Activated T-helper 1 cell treated with anti-CD3 and anti-CD28 coated beads, Interleukin-12 subunit alpha, Interleukin-12 subunit beta, Interleukin-2, Interleukin-4 antibody, amounts not matched to agents 30 ng/mL and 10 ng/mL and 1 ng/mL, durations not matched to agents 14 hours and 24 hours and 36 hours (primary cell): ENCODE measurements around the gene SLC1A2. TPM values are rescaled to one million over a fixed set of nuclear protein-coding genes. Genes with fewer than 3 reads are reported as not detected.

ENCODE experiments used
- DNase-seq: peaks from one replicate; pipeline ENCODE4 v3.0.0; 2021; ENCODE audit warnings: low spot score
- H3K27ac Mint-ChIP-seq: one replicate; pipeline ENCODE4 v1.8.0; 2021; ENCODE audit warnings: mild to moderate bottlenecking, mixed read lengths
- H3K27me3 Mint-ChIP-seq: one replicate; pipeline ENCODE4 v1.8.0; 2022; ENCODE audit warnings: mild to moderate bottlenecking, moderate library complexity, mixed read lengths; ENCODE audit not compliant: insufficient read depth
- H3K36me3 Mint-ChIP-seq: one replicate; pipeline ENCODE4 v1.8.0; 2021; ENCODE audit warnings: low read depth, mixed read lengths
- H3K4me1 Mint-ChIP-seq: one replicate; pipeline ENCODE4 v1.8.0; 2021; ENCODE audit warnings: low read depth, mixed read lengths
- H3K4me3 Mint-ChIP-seq: one replicate; pipeline ENCODE4 v1.8.0; 2021; ENCODE audit warnings: mild to moderate bottlenecking, moderate library complexity, mixed read lengths
- H3K9me3 Mint-ChIP-seq: one replicate; pipeline ENCODE4 v1.8.0; 2021; ENCODE audit warnings: mixed read lengths
- intact Hi-C: fragments of 100-400 bp; cut with micrococcal nuclease; formaldehyde crosslinking; loops from one replicate; pipeline ENCODE4 v1.15.1; 2024
- total RNA-seq: library from RNA; stranded (reverse); gene quantifications from 2 replicates; pipeline ENCODE4 v1.2.3, GENCODE V29; 2022

The SLC1A2 gene
- total RNA-seq, 1 donor from 2014 or later, result not detected

DNA sequence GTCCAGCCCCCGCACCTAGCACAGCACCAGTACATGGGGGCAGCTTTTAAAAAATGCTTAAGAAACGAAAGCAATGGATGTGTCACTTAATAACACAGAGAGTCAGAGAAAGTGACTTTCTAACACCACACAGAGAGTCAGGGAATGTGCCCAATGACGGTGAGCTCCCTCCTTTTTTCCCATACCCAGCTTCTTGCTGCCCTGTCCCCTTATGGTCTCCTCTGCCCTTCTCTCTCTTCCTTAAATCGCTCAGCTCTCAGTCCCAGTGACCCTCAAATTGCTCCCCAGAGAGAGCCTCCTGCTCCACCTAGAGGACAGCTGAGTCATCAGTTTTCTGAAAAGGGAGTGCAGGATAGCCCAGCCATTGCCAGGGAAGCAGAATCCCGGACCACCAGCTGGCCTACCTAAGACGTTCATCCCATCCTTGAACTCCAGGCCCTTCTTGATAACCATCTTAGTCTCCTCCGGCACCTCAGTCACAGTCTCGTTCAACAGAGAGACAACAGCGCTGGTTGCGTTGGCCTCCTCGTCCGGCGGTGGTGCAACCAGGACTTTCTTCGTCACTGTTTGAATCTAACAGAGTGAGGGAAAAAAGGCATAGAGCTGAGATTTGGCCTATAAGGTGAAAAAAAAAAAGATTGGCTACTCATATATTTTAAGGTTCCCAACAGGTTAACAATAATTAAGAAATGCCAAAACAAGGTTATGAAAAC is 113.5 kb downstream of the SLC1A2 start:
- no peak overlapping the region for H3K27ac Mint-ChIP-seq
- H3K36me3 Mint-ChIP-seq, result no peaks in the 10 kb centered on the region
- no peak for DNase-seq
- H3K9me3 Mint-ChIP-seq, result no peaks in the 10 kb centered on the region
- intact Hi-C loops, result loop anchor here (2.0 to 5.0 kb wide), 3 partner anchors 17 to 69 kb away; no protein-coding TSS in a partner anchor
- H3K27me3 Mint-ChIP-seq, result peaks cover 4% of the 10 kb centered on the region
- H3K4me3 Mint-ChIP-seq, result no peak overlapping the region
- peaks cover 28% of the 10 kb centered on the region for H3K4me1 Mint-ChIP-seq

GRCh38 chr11:35304900-35305460 is 114.4 kb downstream of the SLC1A2 start:
- no peak for DNase-seq
- H3K36me3 Mint-ChIP-seq, result no peaks in the 10 kb centered on the region
- intact Hi-C loops, result loop anchor here (1.0 to 5.0 kb wide), 6 partner anchors 16 to 265 kb away; no protein-coding TSS in a partner anchor
- peaks cover 4% of the 10 kb centered on the region for H3K27me3 Mint-ChIP-seq
- H3K27ac Mint-ChIP-seq, result no peak overlapping the region
- no peaks in the 10 kb centered on the region for H3K9me3 Mint-ChIP-seq
- no peak overlapping the region for H3K4me3 Mint-ChIP-seq
- peaks cover 28% of the 10 kb centered on the region for H3K4me1 Mint-ChIP-seq

DNA sequence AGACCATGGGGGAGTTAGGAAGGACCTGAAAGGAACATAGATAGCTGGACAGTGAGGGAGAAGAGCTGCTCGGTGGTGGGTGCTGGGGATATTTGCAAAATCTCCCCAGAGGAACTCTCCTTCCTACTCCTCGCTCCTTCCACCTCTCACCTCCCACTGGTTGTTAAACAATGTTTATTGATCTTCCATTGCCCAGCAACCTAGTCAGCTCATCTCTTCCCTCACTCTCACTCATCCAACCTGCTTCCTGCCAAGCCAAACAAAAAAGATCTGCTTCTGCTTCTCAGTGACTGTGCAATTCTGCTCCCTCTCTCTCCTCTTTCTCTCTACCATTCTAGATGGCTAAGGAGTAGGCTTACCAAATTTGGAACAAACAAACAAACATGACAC is 115.0 kb downstream of the SLC1A2 start:
- H3K4me3 Mint-ChIP-seq, result no peak overlapping the region
- H3K4me1 Mint-ChIP-seq, result peaks cover 28% of the 10 kb centered on the region
- H3K36me3 Mint-ChIP-seq, result peaks cover 1% of the 10 kb centered on the region
- no peak for DNase-seq
- no peaks in the 10 kb centered on the region for H3K9me3 Mint-ChIP-seq
- intact Hi-C loops, result loop anchor here (1.0 to 2.0 kb wide), 5 partner anchors 16 to 264 kb away; no protein-coding TSS in a partner anchor
- H3K27ac Mint-ChIP-seq, result peak overlapping the region; percentile 42
- H3K27me3 Mint-ChIP-seq, result peaks cover 4% of the 10 kb centered on the region

- Mint-ChIP-seq H3K36me3 (peaks cover 1% of the 10 kb centered on the region), H3K4me1 (peaks cover 28% of the 10 kb centered on the region), H3K27me3 (peaks cover 2% of the 10 kb centered on the region), H3K4me3 (no peak overlapping the region), H3K27ac (peak overlapping the region; percentile 14), H3K9me3 (no peaks in the 10 kb centered on the region)
- intact Hi-C loops, result loop anchor here (1.0 to 2.0 kb wide), 5 partner anchors 15 to 263 kb away; no protein-coding TSS in a partner anchor
- no peak for DNase-seq
These were observed 115.6 kb downstream of the SLC1A2 start for GRCh38 chr11:35303596-35304385.

DNA sequence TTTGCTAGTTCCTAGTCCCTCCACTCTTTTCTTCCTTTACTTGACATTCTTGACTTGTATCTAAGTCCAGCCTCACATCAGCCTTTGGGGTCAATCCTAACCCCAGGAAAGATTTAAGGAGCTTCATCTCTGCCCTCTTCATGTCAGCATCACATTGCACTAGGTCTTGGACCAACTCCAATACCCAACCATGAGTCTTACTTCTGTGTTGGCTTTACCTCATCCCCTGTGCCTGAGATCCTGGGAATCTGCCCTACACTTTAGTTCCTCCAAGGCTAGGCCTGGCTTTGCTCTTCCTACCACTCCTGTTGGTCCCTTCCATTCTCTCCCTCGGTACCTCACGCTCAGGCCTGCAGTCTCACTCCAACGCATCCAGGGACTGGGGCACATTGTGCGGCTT is 117.0 kb downstream of the SLC1A2 start:
- intact Hi-C loops, result no loop called here
- DNase-seq, result no peak
- Mint-ChIP-seq H3K36me3 (peaks cover 1% of the 10 kb centered on the region), H3K9me3 (no peaks in the 10 kb centered on the region), H3K27ac (no peak overlapping the region), H3K4me1 (peaks cover 28% of the 10 kb centered on the region), H3K4me3 (no peak overlapping the region), H3K27me3 (peaks cover 2% of the 10 kb centered on the region)

DNA sequence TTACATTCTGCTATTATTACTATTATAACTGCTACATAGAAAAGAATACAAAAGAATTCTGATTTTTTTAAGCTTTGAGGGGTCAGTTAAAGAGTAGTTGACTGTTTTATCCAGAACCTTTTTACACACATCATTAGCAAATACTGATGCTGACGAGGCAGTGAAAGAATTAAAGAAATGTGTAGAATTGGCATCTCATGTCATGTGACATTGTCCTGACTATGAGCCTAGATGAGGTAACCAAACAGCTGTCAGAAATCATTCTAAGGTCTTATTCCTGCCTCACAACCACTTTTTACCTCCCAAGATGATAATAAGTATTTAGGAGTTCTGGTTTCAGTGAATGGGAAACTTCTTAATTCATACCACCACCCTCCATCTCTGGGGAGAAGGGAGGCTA is 121.0 kb downstream of the SLC1A2 start:
- Mint-ChIP-seq H3K4me3 (no peak overlapping the region), H3K36me3 (peaks cover 4% of the 10 kb centered on the region), H3K27me3 (peaks cover 7% of the 10 kb centered on the region), H3K9me3 (no peaks in the 10 kb centered on the region), H3K4me1 (peaks cover 10% of the 10 kb centered on the region), H3K27ac (no peak overlapping the region)
- no peak for DNase-seq
- intact Hi-C loops, result no loop called here

DNA sequence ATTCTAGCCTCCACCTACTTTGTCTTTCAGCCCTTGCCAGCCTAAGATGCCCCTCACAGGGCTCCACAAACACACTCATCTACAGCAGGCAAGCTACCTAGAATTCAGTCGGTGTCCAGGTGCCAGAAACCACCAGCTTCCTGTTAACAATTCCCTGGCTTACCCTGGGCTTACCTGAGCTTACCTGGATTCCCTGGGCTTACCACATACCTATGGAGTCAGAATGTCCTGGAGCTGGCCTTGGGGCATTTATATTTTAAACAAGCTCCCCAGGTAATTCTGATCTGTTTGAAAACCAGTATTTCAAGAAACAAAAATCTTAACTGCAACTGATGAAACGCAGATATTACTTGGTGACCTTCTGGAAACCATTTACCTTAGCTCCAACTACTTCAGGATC is 123.6 kb downstream of the SLC1A2 start:
- H3K9me3 Mint-ChIP-seq, result no peaks in the 10 kb centered on the region
- intact Hi-C loops, result no loop called here
- H3K4me3 Mint-ChIP-seq, result no peak overlapping the region
- peaks cover 10% of the 10 kb centered on the region for H3K27me3 Mint-ChIP-seq
- no peak for DNase-seq
- peaks cover 4% of the 10 kb centered on the region for H3K36me3 Mint-ChIP-seq
- H3K27ac Mint-ChIP-seq, result no peak overlapping the region
- H3K4me1 Mint-ChIP-seq, result peaks cover 32% of the 10 kb centered on the region

GRCh38 chr11:35293699-35294098 is 125.7 kb downstream of the SLC1A2 start:
- peaks cover 10% of the 10 kb centered on the region for H3K27me3 Mint-ChIP-seq
- peaks cover 2% of the 10 kb centered on the region for H3K36me3 Mint-ChIP-seq
- H3K27ac Mint-ChIP-seq, result no peak overlapping the region
- no peaks in the 10 kb centered on the region for H3K9me3 Mint-ChIP-seq
- H3K4me1 Mint-ChIP-seq, result peaks cover 46% of the 10 kb centered on the region
- no peak for DNase-seq
- H3K4me3 Mint-ChIP-seq, result no peak overlapping the region
- intact Hi-C loops, result loop anchor here (5.0 kb wide), 3 partner anchors 49 to 286 kb away; no protein-coding TSS in a partner anchor

GRCh38 chr11:35293035-35293434 is 126.3 kb downstream of the SLC1A2 start:
- Mint-ChIP-seq H3K4me3 (peak overlapping the region; percentile 41), H3K27me3 (peaks cover 10% of the 10 kb centered on the region), H3K36me3 (peaks cover 2% of the 10 kb centered on the region), H3K4me1 (peaks cover 46% of the 10 kb centered on the region), H3K27ac (peak overlapping the region; percentile 20), H3K9me3 (no peaks in the 10 kb centered on the region)
- intact Hi-C loops, result loop anchor here (5.0 kb wide), 3 partner anchors 49 to 286 kb away; no protein-coding TSS in a partner anchor
- DNase-seq, result no peak

GRCh38 chr11:35292279-35292678 is 127.1 kb downstream of the SLC1A2 start:
- no peak overlapping the region for H3K4me3 Mint-ChIP-seq
- no peaks in the 10 kb centered on the region for H3K9me3 Mint-ChIP-seq
- H3K36me3 Mint-ChIP-seq, result peaks cover 1% of the 10 kb centered on the region
- H3K4me1 Mint-ChIP-seq, result peaks cover 46% of the 10 kb centered on the region
- H3K27ac Mint-ChIP-seq, result no peak overlapping the region
- H3K27me3 Mint-ChIP-seq, result peaks cover 11% of the 10 kb centered on the region
- DNase-seq, result no peak
- intact Hi-C loops, result loop anchor here (5.0 kb wide), 3 partner anchors 50 to 285 kb away; no protein-coding TSS in a partner anchor

DNA sequence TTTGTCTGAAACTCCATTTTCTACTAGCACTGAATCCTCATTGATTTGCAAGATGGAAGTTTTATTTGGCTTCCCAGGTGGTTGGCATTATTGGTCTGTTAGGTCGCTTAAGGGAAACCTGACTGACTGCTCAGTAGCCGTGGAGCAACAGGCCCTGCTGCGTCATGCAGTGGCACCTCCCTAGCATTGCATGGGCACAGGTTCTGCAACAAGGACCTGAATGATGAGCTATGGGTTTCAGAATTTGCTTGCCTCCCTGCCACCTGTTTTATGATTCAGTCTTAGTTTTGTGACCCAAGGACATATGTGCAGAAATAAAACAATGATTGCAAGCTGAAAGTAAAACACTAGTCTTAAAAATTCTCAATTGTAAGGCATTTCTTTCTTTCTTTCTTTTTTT is 128.5 kb downstream of the SLC1A2 start:
- intact Hi-C loops, result loop anchor here (5.0 kb wide), 3 partner anchors 51 to 284 kb away; no protein-coding TSS in a partner anchor
- H3K9me3 Mint-ChIP-seq, result no peaks in the 10 kb centered on the region
- H3K4me3 Mint-ChIP-seq, result no peak overlapping the region
- H3K27me3 Mint-ChIP-seq, result peaks cover 8% of the 10 kb centered on the region
- H3K36me3 Mint-ChIP-seq, result peaks cover 3% of the 10 kb centered on the region
- peaks cover 46% of the 10 kb centered on the region for H3K4me1 Mint-ChIP-seq
- DNase-seq, result no peak
- no peak overlapping the region for H3K27ac Mint-ChIP-seq

GRCh38 chr11:35289821-35290220 is 129.5 kb downstream of the SLC1A2 start:
- DNase-seq, result no peak
- H3K9me3 Mint-ChIP-seq, result no peaks in the 10 kb centered on the region
- intact Hi-C loops, result loop anchor here (1.0 to 5.0 kb wide), 5 partner anchors 15 to 283 kb away; no protein-coding TSS in a partner anchor
- H3K27me3 Mint-ChIP-seq, result peaks cover 8% of the 10 kb centered on the region
- no peak overlapping the region for H3K27ac Mint-ChIP-seq
- H3K36me3 Mint-ChIP-seq, result peaks cover 5% of the 10 kb centered on the region
- no peak overlapping the region for H3K4me3 Mint-ChIP-seq
- peaks cover 52% of the 10 kb centered on the region for H3K4me1 Mint-ChIP-seq
